ENCODE measurements around the gene SCARF2.
"Not testable (repeated sequence)": the region's sequence is repeated elsewhere in the genome, so short reads cannot be mapped to it uniquely, and the experiment has no call there.

Gene SCARF2

GRCh38 chr22:20463324-20464095 is 25.9 kb upstream of the SCARF2 start:
- DNase-seq: peak; percentile 55

GRCh38 chr22:20459862-20460261 is 22.2 kb upstream of the SCARF2 start:
- DNase-seq: no peak

DNA sequence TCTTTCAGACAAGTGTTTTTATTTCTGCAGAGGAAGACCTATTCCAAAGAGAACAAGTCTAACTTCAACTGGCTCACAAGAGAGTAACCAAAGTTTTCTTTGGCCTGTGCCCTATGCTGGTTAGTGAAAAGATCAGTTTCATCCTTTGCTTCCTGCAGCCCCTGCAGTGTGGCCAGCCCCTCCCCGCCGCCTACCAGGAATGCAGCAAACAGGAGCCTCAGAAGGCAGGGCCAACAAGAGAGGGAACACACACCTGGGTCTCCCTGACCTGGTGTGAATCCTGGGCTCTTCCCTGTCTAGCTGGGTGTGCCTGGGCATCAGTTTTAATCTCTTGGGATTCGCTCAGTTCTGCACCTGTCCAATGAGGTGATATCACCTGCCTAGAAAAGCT is 21.5 kb upstream of the SCARF2 start:
- DNase-seq: no peak

- DNase-seq: no peak
These were observed 21.0 kb upstream of the SCARF2 start for GRCh38 chr22:20458530-20459151.

- no peak for DNase-seq
These were observed 20.0 kb upstream of the SCARF2 start for GRCh38 chr22:20457506-20458240.

- no peak for DNase-seq
These were observed 19.1 kb upstream of the SCARF2 start for GRCh38 chr22:20456722-20457076.

GRCh38 chr22:20456064-20456721 is 18.6 kb upstream of the SCARF2 start:
- peak; percentile 71 for DNase-seq

DNA sequence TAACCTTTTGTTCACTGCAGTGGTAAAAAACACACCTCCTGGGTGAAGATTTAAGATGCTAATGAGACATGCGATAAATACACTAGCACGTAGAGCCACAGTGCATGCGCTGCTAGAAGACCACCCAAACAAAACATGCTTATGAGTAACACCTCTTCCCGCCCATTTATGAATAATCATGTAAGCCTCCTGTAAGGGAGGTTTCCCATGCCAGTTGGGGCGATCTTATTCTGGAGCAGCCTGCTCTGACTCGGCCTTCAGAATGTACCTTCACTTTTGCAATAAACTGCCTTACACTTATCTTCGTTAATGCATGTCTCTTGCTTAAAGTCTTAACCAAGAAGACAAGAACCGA is 18.1 kb upstream of the SCARF2 start:
- no peak for DNase-seq

- no peak for DNase-seq
These were observed 15.6 kb upstream of the SCARF2 start for GRCh38 chr22:20453222-20453621.

- DNase-seq: no peak
These were observed 14.3 kb upstream of the SCARF2 start for GRCh38 chr22:20451920-20452319.

- not testable (repeated sequence) for DNase-seq
These were observed 13.6 kb upstream of the SCARF2 start for GRCh38 chr22:20451129-20451778.

DNA sequence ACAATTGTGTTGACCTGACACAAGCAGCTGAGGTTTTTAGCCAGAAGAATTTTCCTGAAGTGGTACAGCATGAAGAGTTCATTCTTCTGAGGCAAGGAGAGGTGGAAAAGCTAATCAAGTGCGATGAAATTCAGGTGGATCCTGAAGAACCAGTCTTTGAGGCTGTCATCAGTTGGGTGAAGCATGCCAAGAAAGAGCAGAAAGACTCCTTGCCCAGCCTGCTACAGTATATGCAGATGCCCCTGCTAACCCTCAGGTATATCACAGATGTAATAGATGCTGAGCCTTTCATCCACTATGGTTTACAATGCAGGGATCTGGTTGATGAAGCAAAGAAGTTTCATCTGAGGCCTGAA is 12.9 kb upstream of the SCARF2 start:
- no peak for DNase-seq

- no peak for DNase-seq
These were observed 12.4 kb upstream of the SCARF2 start for GRCh38 chr22:20449819-20450550.

DNA sequence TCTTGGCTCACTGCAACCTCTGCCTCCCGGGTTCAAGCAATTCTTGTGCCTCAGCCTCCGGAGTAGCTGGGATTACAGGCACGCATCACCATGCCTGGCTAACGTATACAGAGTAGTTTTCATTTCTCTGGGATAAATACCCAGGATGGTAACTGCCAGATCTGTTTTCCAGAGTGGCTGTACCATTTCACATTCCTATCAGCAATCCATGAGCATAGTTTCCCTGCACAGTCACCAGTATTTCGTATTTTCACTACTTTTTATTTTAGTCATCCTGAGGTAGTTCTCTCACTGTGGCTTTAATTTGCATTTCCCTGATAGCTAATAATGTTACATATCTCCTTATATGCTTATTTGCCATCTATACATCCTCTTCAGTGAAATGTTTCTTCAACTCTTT is 11.0 kb upstream of the SCARF2 start:
- no peak for DNase-seq

DNA sequence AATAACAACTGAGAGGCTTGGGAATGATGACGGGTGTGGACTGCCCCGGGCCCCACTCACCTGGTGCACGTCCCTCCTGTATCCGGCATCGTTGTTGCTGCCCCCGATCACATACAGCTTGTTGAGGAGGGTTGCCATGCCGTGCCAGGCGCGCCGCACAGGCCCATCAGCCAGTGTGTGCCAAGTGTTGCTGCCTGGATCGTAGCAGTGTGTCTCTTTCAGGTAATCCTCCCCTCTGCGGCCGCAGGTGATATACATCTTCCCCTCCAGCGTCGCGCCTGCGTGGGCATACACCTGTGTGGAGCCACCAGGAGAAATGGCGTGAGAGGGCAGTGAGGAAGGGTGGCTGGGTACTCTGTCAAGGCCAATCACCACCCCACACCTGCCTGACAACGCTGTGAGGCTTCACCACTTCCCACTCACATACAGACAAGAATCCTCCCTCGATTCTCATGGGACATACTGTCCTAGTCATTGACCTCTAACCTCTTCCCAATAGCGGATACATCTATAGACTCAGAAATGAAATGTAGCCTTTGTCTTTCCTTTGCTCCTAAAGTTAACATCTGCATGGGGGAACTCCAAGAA is 8.9 kb upstream of the SCARF2 start:
- DNase-seq: no peak

- DNase-seq: no peak
These were observed 6.7 kb upstream of the SCARF2 start for GRCh38 chr22:20444325-20444724.

- no peak for DNase-seq
These were observed 5.1 kb upstream of the SCARF2 start for GRCh38 chr22:20442485-20443284.

GRCh38 chr22:20441631-20442484 is 4.2 kb upstream of the SCARF2 start:
- DNase-seq: no peak

GRCh38 chr22:20440637-20441591 is 3.3 kb upstream of the SCARF2 start:
- no peak for DNase-seq

Data from activated gamma-delta T cell treated with Interleukin-2 at 50 U/mL for 16 hours (primary cell).